ENCODE measurements around the gene ATP6AP2. TPM values are rescaled to one million over a fixed set of nuclear protein-coding genes. Genes with fewer than 3 reads are reported as not detected.

The ATP6AP2 gene
- total RNA-seq: 100 to 1,000 TPM in 1 of 3 donors, 10 to 100 TPM in 2; 94.3 to 102 (median 99.9) TPM
- 81.8 TPM for total RNA-seq (2013)

DNA sequence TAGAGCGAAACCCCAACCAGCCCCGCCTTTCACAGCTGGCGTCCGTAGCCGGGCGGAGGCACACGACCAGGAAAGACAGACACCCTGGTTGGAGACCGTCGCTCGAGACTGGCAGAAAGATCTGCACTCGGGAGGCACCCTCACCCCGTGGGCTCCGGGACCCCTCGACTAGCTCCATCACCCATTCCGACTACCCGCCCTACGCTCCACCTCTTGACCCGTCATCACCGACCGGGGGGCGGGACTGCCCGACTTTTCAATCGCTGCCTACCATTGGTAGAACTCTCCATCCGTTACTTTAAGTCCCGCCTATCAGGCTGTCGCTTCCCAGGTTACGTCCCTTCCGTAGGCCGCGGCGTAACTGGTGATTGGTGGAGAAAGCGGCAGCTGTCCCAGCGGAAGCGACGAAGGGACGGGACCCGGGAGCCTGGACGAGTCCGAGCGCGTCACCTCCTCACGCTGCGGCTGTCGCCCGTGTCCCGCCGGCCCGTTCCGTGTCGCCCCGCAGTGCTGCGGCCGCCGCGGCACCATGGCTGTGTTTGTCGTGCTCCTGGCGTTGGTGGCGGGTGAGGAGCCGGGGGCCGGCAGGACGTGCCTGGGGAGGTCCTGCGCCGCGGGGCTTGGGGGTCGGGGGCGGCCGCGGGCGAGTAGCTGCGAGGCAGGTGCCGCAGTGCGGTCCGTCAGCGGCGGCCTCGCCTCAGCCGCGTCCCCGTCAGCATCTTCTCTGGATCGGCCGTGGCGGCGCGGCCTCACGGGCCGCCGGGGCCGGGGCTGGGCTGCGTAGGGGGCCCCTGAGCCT, at the start of gene ATP6AP2:
ATP6AP2 (plus strand) TSS at position 434 of the 799 bp plus-strand sequence; CDS start at position 530, 96 bp downstream.
- no peak for TF ChIP-seq CTCF (IDR thresholded peaks at IDR 0.05)
- peak; percentile 92 to 97 (median 93) for ATAC-seq
- H3K4me3 Mint-ChIP-seq: peak within 1 kb of the TSS; percentile 93
- H3K4me3 ChIP-seq (ENCODE audit: low read length): peak within 1 kb of the TSS; percentile 69
- DNase-seq: peak; percentile 81 to 94
- peaks cover 20% of the 10 kb centered on the region for H3K4me1 ChIP-seq (ENCODE audit: control insufficient read depth, insufficient read depth, low read length)
- H3K9me3 ChIP-seq (ENCODE audit: control insufficient read depth, insufficient read depth, low read length): no peaks in the 10 kb centered on the region
- no peaks in the 10 kb centered on the region for H3K36me3 Mint-ChIP-seq
- WGBS (ENCODE audit: insufficient coverage): under 1% methylated on average over 87 of the region's 89 CpGs
- intact Hi-C loops (cut with micrococcal nuclease): loop anchor here (1.0 to 2.0 kb wide), 2 partner anchors 67 to 156 kb away; partner anchors contain the start of gene CXorf38
- H3K27me3 Mint-ChIP-seq (ENCODE audit: low read depth in 2 of 2): peaks cover 0 to 6% of the 10 kb centered on the region in 2 donors
- H3K36me3 ChIP-seq (ENCODE audit: control insufficient read depth, insufficient read depth, low read length): no peaks in the 10 kb centered on the region
- H3K27me3 ChIP-seq (ENCODE audit: control insufficient read depth, insufficient read depth, low read length): no peaks in the 10 kb centered on the region
- H3K27ac ChIP-seq (ENCODE audit: low read length): peak within 1 kb of the TSS; percentile 90
- peaks cover 11 to 29% of the 10 kb centered on the region in 2 donors for H3K4me1 Mint-ChIP-seq
- H3K9me3 Mint-ChIP-seq: no peaks in the 10 kb centered on the region
- peak within 1 kb of the TSS; percentile 95 to 98 for H3K27ac Mint-ChIP-seq

- Histone ChIP-seq H3K27ac (ENCODE audit: low read length) (no peak overlapping the region), H3K36me3 (ENCODE audit: control insufficient read depth, insufficient read depth, low read length) (no peaks in the 10 kb centered on the region), H3K9me3 (ENCODE audit: control insufficient read depth, insufficient read depth, low read length) (no peaks in the 10 kb centered on the region), H3K4me1 (ENCODE audit: control insufficient read depth, insufficient read depth, low read length) (no peaks in the 10 kb centered on the region), H3K27me3 (ENCODE audit: control insufficient read depth, insufficient read depth, low read length) (no peaks in the 10 kb centered on the region), H3K4me3 (ENCODE audit: low read length) (no peak overlapping the region)
- Mint-ChIP-seq H3K36me3 (no peaks in the 10 kb centered on the region), H3K27ac (no peak overlapping the region), H3K4me3 (no peak overlapping the region), H3K27me3 (ENCODE audit: low read depth in 2 of 2) (peaks cover 2 to 28% of the 10 kb centered on the region in 2 donors), H3K4me1 (no peaks in the 10 kb centered on the region), H3K9me3 (no peaks in the 10 kb centered on the region)
- ATAC-seq: no peak
- no peak for DNase-seq
- 87% methylated on average over 13 of the region's 16 CpGs for WGBS (ENCODE audit: insufficient coverage)
- no peak for TF ChIP-seq CTCF (IDR thresholded peaks at IDR 0.05)
- intact Hi-C loops (cut with micrococcal nuclease): no loop called here
Measured at GRCh38 chrX:40531056-40531826, 49.5 kb upstream of the ATP6AP2 start.

DNA sequence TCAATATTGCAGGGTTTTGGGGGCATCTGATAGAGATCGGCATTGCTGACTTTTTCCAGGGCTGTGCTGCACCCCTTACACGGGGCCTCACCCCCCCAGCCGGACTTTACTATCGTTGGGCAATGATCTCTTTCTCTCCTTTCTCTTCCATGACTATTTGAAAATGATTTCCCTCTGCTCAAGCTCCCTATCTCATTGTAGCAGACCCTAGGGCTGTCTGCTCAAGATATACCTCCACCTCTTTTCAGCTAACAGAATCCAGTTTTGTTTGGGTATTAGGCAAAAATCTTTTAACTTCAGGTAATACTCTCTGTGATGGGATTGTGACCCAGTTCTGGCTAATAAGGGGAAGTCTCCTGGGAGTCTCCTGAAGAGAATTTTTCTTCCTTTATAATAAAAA, 43.5 kb upstream of the ATP6AP2 start:
- intact Hi-C loops (cut with micrococcal nuclease): no loop called here
- 88% methylated on average over 4 of the region's 4 CpGs for WGBS (ENCODE audit: insufficient coverage)

More for the DNA sequence above, 43.5 kb upstream of the ATP6AP2 start:
- Mint-ChIP-seq H3K4me1 (peaks cover 6 to 16% of the 10 kb centered on the region in 2 donors), H3K4me3 (no peak overlapping the region), H3K27ac (no peak overlapping the region), H3K9me3 (no peaks in the 10 kb centered on the region), H3K27me3 (ENCODE audit: low read depth in 2 of 2) (peaks cover 9 to 47% of the 10 kb centered on the region in 2 donors), H3K36me3 (no peaks in the 10 kb centered on the region)
- Histone ChIP-seq H3K4me3 (ENCODE audit: low read length) (no peak overlapping the region), H3K27me3 (ENCODE audit: control insufficient read depth, insufficient read depth, low read length) (no peaks in the 10 kb centered on the region), H3K4me1 (ENCODE audit: control insufficient read depth, insufficient read depth, low read length) (peaks cover 13% of the 10 kb centered on the region), H3K27ac (ENCODE audit: low read length) (no peak overlapping the region), H3K9me3 (ENCODE audit: control insufficient read depth, insufficient read depth, low read length) (no peaks in the 10 kb centered on the region), H3K36me3 (ENCODE audit: control insufficient read depth, insufficient read depth, low read length) (no peaks in the 10 kb centered on the region)
- ATAC-seq (no peak), DNase-seq (no peak)
- TF ChIP-seq CTCF (IDR thresholded peaks at IDR 0.05): no peak
